Measurements from ENCODE around the gene SPPL2A.
"Not testable (repeated sequence)": the region's sequence is repeated elsewhere in the genome, so short reads cannot be mapped to it uniquely, and the experiment has no call there.

The SPPL2A gene

DNA sequence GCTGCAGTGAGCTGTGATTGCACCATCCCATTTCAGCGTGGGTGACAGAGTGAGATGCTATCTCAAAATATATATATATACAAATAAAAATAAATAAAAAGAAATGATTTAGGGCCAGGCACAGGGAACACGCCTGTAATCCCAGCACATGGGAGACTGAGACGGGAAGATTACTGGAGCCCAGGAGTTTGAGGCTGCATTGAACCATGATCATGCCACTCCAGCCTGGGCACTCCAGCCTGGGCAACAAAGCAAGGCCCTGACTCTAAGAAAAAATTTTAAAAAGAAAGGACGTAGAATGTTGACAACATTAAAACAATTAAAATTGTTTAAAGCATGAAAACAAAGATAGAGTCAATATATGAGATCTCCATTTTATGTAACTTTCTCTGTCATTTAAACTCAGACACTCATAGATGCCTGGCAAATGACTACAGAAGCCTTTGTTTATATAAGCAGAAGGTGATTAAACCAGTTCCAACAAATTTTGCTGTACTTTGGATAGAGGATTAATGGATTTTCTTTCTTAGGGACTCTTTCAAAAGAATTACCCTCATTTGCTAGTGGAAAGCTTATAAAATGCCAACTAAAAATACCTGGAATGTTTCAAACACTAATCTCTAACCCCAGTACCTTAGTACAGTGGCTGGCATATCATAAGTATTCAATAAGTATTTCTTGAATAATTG is 68.3 kb downstream of the SPPL2A start:
- no peak for TF ChIP-seq EZH2phosphoT487 (IDR thresholded peaks at IDR 0.05; ENCODE audit: borderline replicate concordance)
- TF ChIP-seq, protein P1, sequence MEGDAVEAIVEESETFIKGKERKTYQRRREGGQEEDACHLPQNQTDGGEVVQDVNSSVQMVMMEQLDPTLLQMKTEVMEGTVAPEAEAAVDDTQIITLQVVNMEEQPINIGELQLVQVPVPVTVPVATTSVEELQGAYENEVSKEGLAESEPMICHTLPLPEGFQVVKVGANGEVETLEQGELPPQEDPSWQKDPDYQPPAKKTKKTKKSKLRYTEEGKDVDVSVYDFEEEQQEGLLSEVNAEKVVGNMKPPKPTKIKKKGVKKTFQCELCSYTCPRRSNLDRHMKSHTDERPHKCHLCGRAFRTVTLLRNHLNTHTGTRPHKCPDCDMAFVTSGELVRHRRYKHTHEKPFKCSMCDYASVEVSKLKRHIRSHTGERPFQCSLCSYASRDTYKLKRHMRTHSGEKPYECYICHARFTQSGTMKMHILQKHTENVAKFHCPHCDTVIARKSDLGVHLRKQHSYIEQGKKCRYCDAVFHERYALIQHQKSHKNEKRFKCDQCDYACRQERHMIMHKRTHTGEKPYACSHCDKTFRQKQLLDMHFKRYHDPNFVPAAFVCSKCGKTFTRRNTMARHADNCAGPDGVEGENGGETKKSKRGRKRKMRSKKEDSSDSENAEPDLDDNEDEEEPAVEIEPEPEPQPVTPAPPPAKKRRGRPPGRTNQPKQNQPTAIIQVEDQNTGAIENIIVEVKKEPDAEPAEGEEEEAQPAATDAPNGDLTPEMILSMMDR (conservative IDR thresholded peaks at IDR 0.05; ENCODE audit: low read length) = no peak
- H2AFZ ChIP-seq (ENCODE audit: low read length) = no peak overlapping the region
- no peaks in the 10 kb centered on the region for H3K9me2 ChIP-seq (replicated peaks; ENCODE audit: low read depth, low read length)
- no peaks in the 10 kb centered on the region for H3K4me1 ChIP-seq (ENCODE audit: insufficient read depth, low read length, poor library complexity, severe bottlenecking)
- no peaks in the 10 kb centered on the region for H3F3A ChIP-seq (ENCODE audit: low read depth)
- no peaks in the 10 kb centered on the region for H3K36me3 ChIP-seq (ENCODE audit: insufficient read depth, low read length)
- H4K20me1 ChIP-seq (ENCODE audit: insufficient read depth, low read length, poor library complexity, severe bottlenecking) = no peaks in the 10 kb centered on the region
- no peak overlapping the region for H3K9ac ChIP-seq (ENCODE audit: low read depth, low read length, poor library complexity, severe bottlenecking)
- no peaks in the 10 kb centered on the region for H3K9me3 ChIP-seq (ENCODE audit: insufficient read depth, low read depth, low read length)
- no peak overlapping the region for H3K4me2 ChIP-seq (ENCODE audit: low read depth, low read length, poor library complexity, severe bottlenecking)
- no peaks in the 10 kb centered on the region for H3K79me2 ChIP-seq (ENCODE audit: insufficient read depth, low read length)
- H3K4me3 ChIP-seq (ENCODE audit: low read length, poor library complexity, severe bottlenecking) = no peak overlapping the region
- no peaks in the 10 kb centered on the region for H3K27me3 ChIP-seq (ENCODE audit: insufficient read depth, low read length, poor library complexity, severe bottlenecking)

DNA sequence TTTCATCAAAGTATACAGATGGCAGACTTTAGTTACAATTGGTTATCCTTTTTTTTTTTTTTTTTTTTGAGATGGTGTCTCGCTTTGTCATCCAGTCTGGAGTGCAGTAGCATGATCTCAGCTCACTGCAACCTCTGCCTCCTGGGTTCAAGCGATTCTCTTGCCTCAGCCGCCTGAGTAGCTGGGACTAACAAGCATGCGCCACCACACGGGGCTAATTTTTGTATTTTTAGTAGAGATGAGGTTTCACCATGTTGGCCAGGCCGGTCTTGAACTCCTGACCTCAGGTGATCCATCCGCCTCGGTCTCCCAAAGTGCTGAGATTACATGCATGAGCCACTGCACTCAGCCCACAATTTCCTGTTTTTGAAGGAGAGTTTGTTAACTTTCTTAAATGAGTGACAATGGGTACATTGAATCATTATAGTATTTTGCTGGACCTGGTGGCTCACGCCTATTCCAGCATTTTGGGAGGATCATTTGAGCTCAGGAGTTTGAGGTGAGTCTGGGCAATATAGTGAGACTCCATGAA is 70.8 kb downstream of the SPPL2A start:
- H3K4me3 ChIP-seq (ENCODE audit: low read length, poor library complexity, severe bottlenecking); H3K4me2 ChIP-seq (ENCODE audit: low read depth, low read length, poor library complexity, severe bottlenecking); H3K9me3 ChIP-seq (ENCODE audit: insufficient read depth, low read depth, low read length); H3K36me3 ChIP-seq (ENCODE audit: insufficient read depth, low read length); H3K4me1 ChIP-seq (ENCODE audit: insufficient read depth, low read length, poor library complexity, severe bottlenecking); H2AFZ ChIP-seq (ENCODE audit: low read length); H3F3A ChIP-seq (ENCODE audit: low read depth); H3K9me2 ChIP-seq (replicated peaks; ENCODE audit: low read depth, low read length); H3K9ac ChIP-seq (ENCODE audit: low read depth, low read length, poor library complexity, severe bottlenecking); H3K79me2 ChIP-seq (ENCODE audit: insufficient read depth, low read length); H4K20me1 ChIP-seq (ENCODE audit: insufficient read depth, low read length, poor library complexity, severe bottlenecking); H3K27me3 ChIP-seq (ENCODE audit: insufficient read depth, low read length, poor library complexity, severe bottlenecking): not testable (repeated sequence)

DNA sequence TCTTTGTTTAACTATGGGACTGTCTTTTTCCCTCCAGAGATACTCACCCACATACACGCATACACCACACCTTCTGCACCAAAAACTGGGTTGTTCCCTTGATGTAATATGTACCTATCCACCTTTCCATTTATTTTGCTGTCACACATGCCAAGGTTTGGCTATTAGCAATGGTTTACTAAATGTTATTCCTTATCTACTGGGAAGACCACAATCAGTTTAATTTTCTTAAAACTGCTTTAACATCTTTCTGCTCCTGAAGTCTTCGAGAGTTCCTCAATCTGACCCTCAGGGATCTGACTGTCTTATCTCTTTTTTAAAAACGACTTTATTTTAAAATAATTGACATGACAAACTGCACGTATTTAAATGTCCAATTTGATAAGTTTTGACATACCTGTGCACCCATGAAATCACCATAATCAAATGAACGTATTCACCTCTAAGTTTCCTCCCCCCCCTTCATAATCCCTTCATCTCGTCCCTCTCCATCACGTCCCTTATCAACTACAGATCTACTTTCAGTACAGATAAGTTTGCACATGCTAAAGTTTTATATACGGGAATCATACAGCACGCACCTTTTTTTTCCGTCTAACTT is 78.1 kb downstream of the SPPL2A start:
- no peaks in the 10 kb centered on the region for H3K27me3 ChIP-seq (ENCODE audit: insufficient read depth, low read length, poor library complexity, severe bottlenecking)
- H3K36me3 ChIP-seq (ENCODE audit: insufficient read depth, low read length) = no peaks in the 10 kb centered on the region
- H3K4me1 ChIP-seq (ENCODE audit: insufficient read depth, low read length, poor library complexity, severe bottlenecking) = peaks cover 40% of the 10 kb centered on the region
- peaks cover 41% of the 10 kb centered on the region for H4K20me1 ChIP-seq (ENCODE audit: insufficient read depth, low read length, poor library complexity, severe bottlenecking)
- H3K9me3 ChIP-seq (ENCODE audit: insufficient read depth, low read depth, low read length) = no peaks in the 10 kb centered on the region
- peak overlapping the region; percentile 90 for H3K4me3 ChIP-seq (ENCODE audit: low read length, poor library complexity, severe bottlenecking)
- H3K9ac ChIP-seq (ENCODE audit: low read depth, low read length, poor library complexity, severe bottlenecking) = peak overlapping the region; percentile 90
- TF ChIP-seq, protein P1 (conservative IDR thresholded peaks at IDR 0.05; ENCODE audit: low read length) = no peak
- no peak for TF ChIP-seq EZH2phosphoT487 (IDR thresholded peaks at IDR 0.05; ENCODE audit: borderline replicate concordance)
- peaks cover 54% of the 10 kb centered on the region for H3K79me2 ChIP-seq (ENCODE audit: insufficient read depth, low read length)
- H3K9me2 ChIP-seq (replicated peaks; ENCODE audit: low read depth, low read length) = no peaks in the 10 kb centered on the region
- H3K4me2 ChIP-seq (ENCODE audit: low read depth, low read length, poor library complexity, severe bottlenecking) = peak overlapping the region; percentile 79
- H2AFZ ChIP-seq (ENCODE audit: low read length) = peak overlapping the region; percentile 87
- H3F3A ChIP-seq (ENCODE audit: low read depth) = no peaks in the 10 kb centered on the region
